K562 (cell line): ENCODE results near the gene POU2AF3. TPM values are rescaled to one million over a fixed set of nuclear protein-coding genes. Genes with fewer than 3 reads are reported as not detected.

Experiments used
- ATAC-seq: fragments of 200-7000 bp; cut with Tn5 transposase; 3 replicates; pipeline ENCODE4 v1.9.1; 2020; ENCODE audit warnings: moderate library complexity
- BruUV-seq: library from RNA; stranded (reverse); fragments of 400-500 nt; replicated peaks from 2 replicates; lab custom pipeline; 2021; lab: Mats Ljungman, UMichigan
- CTCF ChIA-PET: fragments of 300-600 bp; formaldehyde crosslinking; extraction: SDS; loops from one replicate; lab custom pipeline; 2021; ENCODE audit warnings: low intra/inter-chr PET ratio; lab: Yijun Ruan, JAX
- POLR2A ChIA-PET: fragments of 300-600, 350-650 bp; sonication (Branson Sonifier 250); formaldehyde crosslinking; extraction: SDS; loops from one replicate; lab custom pipeline; 2021; ENCODE audit warnings: antibody characterized with exemption, inconsistent platforms; lab: Yijun Ruan, JAX
- DNase-seq, 4 experiments: peaks; one replicate each; pipeline versions ENCODE4 v3.0.0 to v3.0.0-alpha.2; 2011 to 2018; ENCODE audit warnings: low spot score in 3 of 4, mixed read lengths in 3 of 4; ENCODE audit errors: extremely low read depth in 1 of 4
- FAIRE-seq: peaks from 2 replicates; lab custom pipeline; 2011; peaks lifted over from hg19 to GRCh38; lab: Jason Lieb, UNC
- H2AFZ ChIP-seq: 2 replicates; pipeline ENCODE4 v1.6.0; 2011; ENCODE audit warnings: low read depth, low read length, control low read depth, inconsistent platforms
- H3K27ac ChIP-seq: fragments of 200-600 bp; 3 replicates; pipeline ENCODE4 v1.8.0; 2011; ENCODE audit warnings: low read depth, mild to moderate bottlenecking, control low read depth, inconsistent platforms, low read length, moderate library complexity, mixed read lengths; ENCODE audit errors: extremely low read depth
- H3K27me3 ChIP-seq, 2 experiments: fragments of 300-600 bp in 1 of 2; 2 replicates in 1 of 2; 3 replicates in 1 of 2; pipeline versions ENCODE4 v1.6.0 to v1.8.0; 2011; ENCODE audit warnings: inconsistent platforms in 2 of 2, low read length in 2 of 2, mild to moderate bottlenecking in 1 of 2, mixed read lengths in 1 of 2, moderate library complexity in 1 of 2; ENCODE audit not compliant: control insufficient read depth in 2 of 2, insufficient read depth in 2 of 2
- H3K36me3 ChIP-seq: fragments of 300-600 bp; 3 replicates; pipeline ENCODE4 v1.8.0; 2011; ENCODE audit warnings: mild to moderate bottlenecking, low read length, inconsistent platforms; ENCODE audit not compliant: control insufficient read depth, insufficient read depth
- H3K4me1 ChIP-seq, 2 experiments: fragments of 200-600 bp in 1 of 2; replicated peaks in 1 of 2; 2 replicates in 1 of 2; 3 replicates in 1 of 2; pipeline versions ENCODE4 v1.5.1 to v1.8.0; 2011; ENCODE audit warnings: inconsistent platforms in 2 of 2, low read length in 2 of 2, mild to moderate bottlenecking in 1 of 2, mixed read lengths in 1 of 2, moderate library complexity in 1 of 2; ENCODE audit not compliant: control insufficient read depth in 2 of 2, insufficient read depth in 2 of 2
- H3K4me2 ChIP-seq: 2 replicates; pipeline ENCODE4 v1.6.1; 2011; ENCODE audit warnings: low read length, control low read depth, inconsistent platforms, mixed read lengths; ENCODE audit not compliant: insufficient read depth
- H3K4me3 ChIP-seq: fragments of 200-600 bp; sonication (generic), shearing (Covaris generic); 2 replicates; pipeline ENCODE4 v1.5.1; 2016; ENCODE audit warnings: control low read depth, inconsistent platforms
- H3K79me2 ChIP-seq: fragments of 200-600 bp; 3 replicates; pipeline ENCODE4 v1.8.0; 2011; ENCODE audit warnings: low read length, inconsistent platforms; ENCODE audit not compliant: control insufficient read depth, insufficient read depth
- H3K9ac ChIP-seq, 2 experiments: 2 replicates each; pipeline versions ENCODE4 v1.6.0 to v1.6.1; 2011; ENCODE audit warnings: low read depth in 2 of 2, low read length in 2 of 2, control low read depth in 1 of 2, inconsistent platforms in 1 of 2, mild to moderate bottlenecking in 1 of 2, mixed read lengths in 1 of 2; ENCODE audit not compliant: insufficient read depth in 1 of 2
- H3K9me1 ChIP-seq: one replicate; pipeline ENCODE4 v1.6.0; 2011; ENCODE audit warnings: inconsistent platforms, mild to moderate bottlenecking, low read length, moderate library complexity; ENCODE audit not compliant: control insufficient read depth, insufficient read depth
- H3K9me3 ChIP-seq: replicated peaks from 2 replicates; pipeline ENCODE4 v1.5.1; 2011; ENCODE audit warnings: low read depth, low read length, inconsistent platforms; ENCODE audit not compliant: control insufficient read depth, insufficient read depth
- H4K20me1 ChIP-seq: replicated peaks from 2 replicates; pipeline ENCODE4 v1.6.1; 2011; ENCODE audit warnings: low read length, inconsistent platforms, mixed read lengths; ENCODE audit not compliant: control insufficient read depth, insufficient read depth
- ELF4 ChIP-seq: fragments of 450-650 bp; formaldehyde crosslinking; IDR thresholded peaks from 2 replicates; pipeline ENCODE4 v1.4.0; 2022; ENCODE audit warnings: missing genetic modification characterization
- ESRRB ChIP-seq: fragments of 250-450 bp; sonication (Bioruptor Pico); IDR thresholded peaks from 2 replicates; pipeline ENCODE4 v1.5.0; 2020; ENCODE audit warnings: mild to moderate bottlenecking, moderate library complexity, borderline replicate concordance
- FOS ChIP-seq: IDR thresholded peaks from 3 replicates; pipeline ENCODE4 v1.6.1; 2011; ENCODE audit not compliant: insufficient read length; ENCODE audit errors: extremely low read depth
- GTF2A2 ChIP-seq: IDR thresholded peaks from 2 replicates; pipeline ENCODE4 v1.6.1; 2016; ENCODE audit warnings: mild to moderate bottlenecking, missing genetic modification characterization, missing compliant biosample characterization
- HIVEP1 ChIP-seq: fragments of 250-450 bp; sonication (Bioruptor Pico); IDR thresholded peaks from 2 replicates; pipeline ENCODE4 v1.4.0; 2020; ENCODE audit warnings: mild to moderate bottlenecking
- MBD2 ChIP-seq: sonication (generic); IDR thresholded peaks from 2 replicates; pipeline ENCODE4 v1.6.1; 2016; ENCODE audit warnings: low read depth, borderline replicate concordance
- YY1 ChIP-seq, 3 experiments: IDR thresholded peaks; 2 replicates each; pipeline ENCODE4 v1.6.1; 2011; ENCODE audit warnings: low read length in 2 of 3, mild to moderate bottlenecking in 2 of 3, moderate library complexity in 2 of 3, borderline replicate concordance in 1 of 3, control low read depth in 1 of 3, low read depth in 1 of 3; ENCODE audit not compliant: insufficient read depth in 3 of 3, insufficient replicate concordance in 2 of 3, control insufficient read depth in 1 of 3, insufficient read length in 1 of 3; ENCODE audit errors: extremely low read depth in 1 of 3
- ZNF175 ChIP-seq: fragments of 200-800 bp; sonication (Bioruptor generic); IDR thresholded peaks from 2 replicates; pipeline ENCODE4 v1.6.1; 2016; ENCODE audit warnings: low read depth, mild to moderate bottlenecking, missing genetic modification characterization, missing compliant biosample characterization
- WGBS: fragments of 100-300 bp; shearing (Covaris generic); methylation state at CpG from one replicate; pipeline ENCODE4 v1.1.6; 2016; ENCODE audit warnings: low coverage, mixed read lengths; ENCODE audit not compliant: insufficient coverage; ENCODE audit errors: missing lambda C conversion rate; 5-methylcytosine and 5-hydroxymethylcytosine counted together
- in situ Hi-C: fragments of 300-500 bp; cut with MboI; formaldehyde crosslinking; loops from 4 replicates; pipeline ENCODE4 v1.15.0; 2018; ENCODE audit warnings: inconsistent platforms, mixed read lengths
- intact Hi-C: fragments of 100-400 bp; cut with micrococcal nuclease; formaldehyde crosslinking; loops from 2 replicates; pipeline ENCODE4 v1.14.2; 2022
- polyA plus RNA-seq, 8 experiments: library from polyadenylated mRNA; depleted of rRNA in 4 of 8; stranded (reverse) in 5 of 8; unstranded in 3 of 8; fragments of >200 nt; fragmentation: Nextera tagmentation in 2 of 8; fragmentation: Illumina TruSeq in 1 of 8; extraction: Ambion mirVana in 2 of 8; extraction: Trizol in 1 of 8; gene quantifications; 2 replicates each; pipeline versions ENCODE4 v1.2.1 to v1.2.3, GENCODE V29; 2011 to 2014; ENCODE audit warnings: inconsistent platforms in 1 of 8, missing spikeins in 1 of 8
- total RNA-seq, 7 experiments: library from RNA; depleted of rRNA in 6 of 7; stranded (reverse); fragments of >200 nt in 6 of 7; fragmentation: Illumina TruSeq in 2 of 7; extraction: Trizol in 2 of 7; gene quantifications; 2 replicates each; pipeline versions ENCODE4 v1.2.1 to v1.2.3, GENCODE V29; 2011 to 2021; ENCODE audit warnings: low replicate concordance in 1 of 7

Gene POU2AF3
- total and polyA plus RNA-seq, 9 of the 15 experiments (the other 6 are each of a cell fraction or from before 2014, with no cell fraction given): not detected

- no peak overlapping the region for H3K4me2 ChIP-seq
- in situ Hi-C loops: no loop called here
- no peak overlapping the region for H3K27ac ChIP-seq
- BruUV-seq: no TSS peak
- H3K79me2 ChIP-seq: no peaks in the 10 kb centered on the region
- ChIA-PET CTCF (no interaction called here), POLR2A (no interaction called here)
- intact Hi-C loops: no loop called here
- H3K27me3 ChIP-seq: peaks cover 0 to 9% of the 10 kb centered on the region in 2 experiments; a peak in 2 of 5 replicates
- no peaks in the 10 kb centered on the region for H4K20me1 ChIP-seq
- no peak for DNase-seq
- ATAC-seq: no peak
- no peaks in the 10 kb centered on the region for H3K9me3 ChIP-seq
- H3K36me3 ChIP-seq: no peaks in the 10 kb centered on the region
- WGBS: 0% methylated on average over 5 of the region's 5 CpGs
- no peaks in the 10 kb centered on the region for H3K4me1 ChIP-seq
- no peak for FAIRE-seq
- no peak overlapping the region for H3K4me3 ChIP-seq
- TF ChIP-seq ZNF175 (no peak), ESRRB (CRISPR knock-in tag) (no peak), MBD2 (no peak), GTF2A2 (tag) (no peak), YY1 (IDR thresholded peaks at IDR 0.05; ENCODE audit: borderline replicate concordance in 1 of 3, control insufficient read depth in 1 of 3, extremely low read depth in 1 of 3, insufficient read depth in 3 of 3, insufficient read length in 1 of 3, insufficient replicate concordance in 2 of 3, low read depth in 1 of 3, low read length in 2 of 3) (peak in 1 of 3 experiments; percentile 38)
- H3K9ac ChIP-seq: no peak overlapping the region
- H2AFZ ChIP-seq: no peak overlapping the region
- H3K9me1 ChIP-seq: no peaks in the 10 kb centered on the region
These were observed 26.9 kb downstream of the POU2AF3 start for GRCh38 chr11:111325259-111325658.

GRCh38 chr11:111326824-111327223 lies 28.5 kb downstream of the POU2AF3 start:
- no peaks in the 10 kb centered on the region for H3K27me3 ChIP-seq
- no peak overlapping the region for H2AFZ ChIP-seq
- intact Hi-C loops (no loop called here), in situ Hi-C loops (no loop called here)
- H4K20me1 ChIP-seq: no peaks in the 10 kb centered on the region
- no peaks in the 10 kb centered on the region for H3K79me2 ChIP-seq
- ATAC-seq (no peak), FAIRE-seq (no peak), DNase-seq (no peak)
- ChIA-PET CTCF (no interaction called here), POLR2A (no interaction called here)
- WGBS: 0% methylated on average over 4 of the region's 4 CpGs
- H3K9me1 ChIP-seq: no peaks in the 10 kb centered on the region
- TF ChIP-seq ELF4 (CRISPR knock-in tag) (no peak), FOS (no peak), HIVEP1 (CRISPR knock-in tag) (no peak)
- no TSS peak for BruUV-seq
- H3K4me1 ChIP-seq: no peaks in the 10 kb centered on the region
- no peaks in the 10 kb centered on the region for H3K9me3 ChIP-seq
- H3K36me3 ChIP-seq: no peaks in the 10 kb centered on the region
- H3K27ac ChIP-seq: no peak overlapping the region
- H3K4me3 ChIP-seq: no peak overlapping the region
- no peak overlapping the region for H3K9ac ChIP-seq
- no peak overlapping the region for H3K4me2 ChIP-seq
